GM19397 (cell line): ENCODE data around the gene SSBP3.
"Not testable (repeated sequence)": the region's sequence is repeated elsewhere in the genome, so short reads cannot be mapped to it uniquely, and the experiment has no call there.

Source experiments
- ATAC-seq: cut with Tn5 transposase; IDR thresholded peaks from one replicate; pipeline ENCODE4 v1.9.1; 2021; ENCODE audit warnings: mild to moderate bottlenecking, moderate library complexity; ENCODE audit not compliant: unreplicated experiment

The SSBP3 gene

GRCh38 chr1:54353959-54354358 lies 52.2 kb downstream of the SSBP3 start:
- no peak for ATAC-seq

DNA sequence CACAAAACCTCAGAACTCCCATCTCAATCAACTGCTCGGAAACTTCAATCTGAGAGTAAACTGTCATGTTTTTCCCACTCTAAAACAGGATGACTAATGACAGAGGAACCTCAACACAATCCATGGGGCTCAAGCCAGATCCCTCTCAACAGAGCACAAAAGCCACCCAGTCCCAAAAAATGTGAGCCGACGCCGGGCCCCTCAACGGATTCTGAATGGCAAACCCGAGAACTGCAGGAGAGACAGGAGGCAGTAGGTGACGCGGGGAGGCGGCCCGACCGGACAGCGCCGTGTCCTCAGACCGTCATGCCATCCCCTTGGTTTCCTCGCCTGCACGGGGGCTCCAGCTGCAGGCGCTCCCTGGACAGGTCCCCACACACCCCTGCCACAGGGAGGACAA lies 53.4 kb downstream of the SSBP3 start:
- ATAC-seq: no peak

GRCh38 chr1:54350360-54350759 lies 55.8 kb downstream of the SSBP3 start:
- ATAC-seq: no peak

DNA sequence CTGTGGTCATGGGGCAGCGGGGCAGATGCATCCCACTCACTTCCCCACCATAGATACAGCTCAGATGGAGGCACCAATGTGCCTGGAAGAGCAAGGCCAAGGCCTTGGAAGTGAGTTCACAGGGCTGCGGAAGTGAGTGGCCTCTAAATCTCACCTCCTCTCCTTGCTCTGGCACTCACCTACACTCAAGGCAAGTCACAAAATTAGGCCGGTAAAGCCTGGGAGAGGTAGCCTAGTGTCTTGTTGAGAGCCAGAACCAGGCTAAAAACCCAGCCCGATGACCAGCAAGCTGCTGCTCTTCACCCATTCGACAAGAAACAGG lies 57.5 kb downstream of the SSBP3 start:
- no peak for ATAC-seq

DNA sequence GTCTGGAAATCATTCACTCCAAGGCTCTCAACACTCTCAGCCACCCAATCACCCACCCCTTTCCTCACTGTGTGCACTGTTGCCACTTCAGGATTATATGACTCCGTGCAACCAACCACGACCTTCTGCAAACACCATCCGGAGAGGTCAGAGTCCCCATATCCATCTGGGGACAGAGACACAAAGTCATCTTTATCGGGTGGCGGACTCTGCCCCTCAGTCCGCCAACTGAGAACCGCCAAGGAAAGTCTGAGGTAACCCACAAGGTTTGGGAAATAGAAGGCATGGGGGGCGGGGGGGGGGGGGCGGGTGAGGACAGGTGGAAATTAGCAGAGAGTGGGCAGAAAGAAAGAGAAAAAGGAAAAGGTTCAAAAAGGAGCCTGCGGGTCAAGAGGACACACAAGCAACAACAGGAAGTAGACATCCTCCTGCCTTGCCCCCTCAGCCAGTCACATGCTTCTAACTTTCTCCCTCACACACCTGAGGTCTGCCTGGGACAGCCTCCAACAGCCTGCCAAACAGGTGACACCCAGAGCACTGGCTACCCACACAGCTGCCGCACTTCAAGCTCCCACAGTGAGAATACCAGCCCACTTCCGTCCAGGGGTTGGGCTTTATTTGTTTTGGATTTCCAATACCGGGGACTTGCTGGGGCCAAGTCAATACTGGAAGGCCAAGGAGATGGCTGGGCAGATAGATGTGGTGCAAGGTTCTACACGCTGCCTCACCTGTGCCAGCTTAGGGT lies 58.1 kb downstream of the SSBP3 start:
- ATAC-seq: no peak

- no peak for ATAC-seq
Observed at GRCh38 chr1:54347261-54347954, 58.8 kb downstream of the SSBP3 start.

DNA sequence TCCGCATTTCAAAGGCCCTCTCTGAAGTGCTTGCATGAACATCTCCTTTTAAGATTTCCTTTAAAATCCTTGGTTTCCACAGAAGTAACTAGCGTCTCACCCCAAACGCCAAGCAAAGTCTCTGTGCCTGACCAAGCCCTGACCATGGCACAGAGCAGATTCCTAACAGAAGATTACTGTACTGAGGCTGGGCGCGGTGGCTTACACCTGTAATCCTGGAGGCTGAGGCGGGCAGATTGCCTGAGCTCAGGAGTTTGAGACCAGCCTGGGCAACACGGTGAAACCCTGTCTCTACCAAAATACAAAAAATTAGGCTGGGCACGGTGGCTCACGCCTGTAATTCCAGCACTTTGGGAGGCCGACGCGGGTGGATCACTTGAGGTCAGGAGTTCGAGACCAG lies 60.6 kb downstream of the SSBP3 start:
- ATAC-seq: not testable (repeated sequence)

DNA sequence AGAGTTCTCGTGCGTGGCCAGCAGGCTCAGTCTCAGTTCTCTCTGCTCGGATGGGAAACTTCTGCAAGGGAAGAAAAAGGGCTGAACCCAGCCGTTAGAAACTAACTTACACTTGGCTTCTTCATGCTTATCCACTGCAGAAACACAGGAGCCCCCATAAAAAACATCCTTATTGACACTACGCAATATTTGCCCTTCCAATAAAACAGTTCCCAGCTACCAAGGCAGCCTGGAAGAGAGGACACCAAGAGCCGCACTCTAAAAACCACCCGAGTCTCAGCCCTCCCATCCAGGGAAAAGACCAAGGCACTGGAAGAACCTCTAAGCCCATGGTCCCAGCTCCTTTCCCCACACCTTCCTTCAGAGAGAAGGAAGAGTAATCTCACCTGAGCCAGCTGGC lies 61.1 kb downstream of the SSBP3 start:
- no peak for ATAC-seq

- ATAC-seq: no peak
Observed at GRCh38 chr1:54342742-54343687, 63.2 kb downstream of the SSBP3 start.

DNA sequence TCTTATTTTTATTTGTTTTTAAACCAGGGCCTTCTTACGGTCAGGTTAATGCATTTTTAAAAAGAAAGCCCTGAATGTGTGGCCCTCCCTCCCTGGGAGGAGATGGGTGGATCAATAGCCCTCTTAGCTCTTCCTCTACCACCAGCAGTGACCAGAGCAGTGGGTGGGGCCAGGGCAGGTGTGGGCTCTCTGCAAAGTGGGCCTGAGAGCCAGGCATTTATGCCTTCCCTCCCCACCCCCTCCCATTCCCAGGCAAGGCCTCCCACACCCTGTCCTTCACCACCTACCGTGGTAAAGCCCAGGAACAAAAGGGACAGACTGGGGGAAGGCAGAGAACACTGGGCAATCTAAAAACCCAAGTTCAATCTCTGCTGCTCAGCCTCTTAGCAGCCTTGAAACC lies 63.9 kb downstream of the SSBP3 start:
- ATAC-seq: no peak

GRCh38 chr1:54341763-54342162 lies 64.4 kb downstream of the SSBP3 start:
- ATAC-seq: no peak

DNA sequence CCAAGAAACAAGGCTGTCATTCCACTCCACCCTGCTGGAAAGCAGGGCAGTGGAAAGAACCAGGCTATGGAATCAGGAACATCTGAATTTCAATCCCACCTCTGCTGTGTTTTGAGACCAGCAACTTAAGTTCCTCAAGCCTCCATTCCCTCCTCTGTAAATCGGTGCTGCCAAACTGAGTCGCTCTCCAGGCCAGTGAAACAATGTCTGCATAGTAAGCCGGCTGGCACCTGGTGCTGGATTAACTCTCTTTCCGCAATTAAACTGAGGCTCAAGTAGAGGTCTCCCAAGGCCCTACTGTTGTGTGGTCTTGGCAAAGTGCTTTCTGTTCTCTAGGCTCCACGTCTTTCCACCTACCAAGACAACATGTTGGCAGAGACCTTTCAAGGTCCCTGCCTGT lies 65.3 kb downstream of the SSBP3 start:
- no peak for ATAC-seq

DNA sequence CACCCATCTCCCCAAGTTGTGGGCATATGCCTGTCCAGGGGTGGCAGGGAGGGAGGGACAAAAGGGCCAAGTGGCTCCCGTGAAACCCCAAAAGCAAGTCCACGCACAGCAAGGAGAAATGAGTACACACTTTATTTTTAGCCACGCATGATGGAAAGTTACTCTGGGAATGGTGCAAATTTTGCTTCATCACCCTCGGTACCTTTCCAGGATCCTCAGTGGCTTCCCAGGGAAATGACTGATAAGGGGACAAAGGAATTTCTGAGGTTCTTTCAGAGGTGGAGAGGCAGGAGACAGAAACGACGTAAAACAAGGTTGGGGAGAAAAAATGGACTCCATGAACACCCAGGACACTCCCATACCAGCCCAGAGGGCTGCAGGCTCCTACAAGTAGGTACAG lies 65.8 kb downstream of the SSBP3 start:
- ATAC-seq: no peak

DNA sequence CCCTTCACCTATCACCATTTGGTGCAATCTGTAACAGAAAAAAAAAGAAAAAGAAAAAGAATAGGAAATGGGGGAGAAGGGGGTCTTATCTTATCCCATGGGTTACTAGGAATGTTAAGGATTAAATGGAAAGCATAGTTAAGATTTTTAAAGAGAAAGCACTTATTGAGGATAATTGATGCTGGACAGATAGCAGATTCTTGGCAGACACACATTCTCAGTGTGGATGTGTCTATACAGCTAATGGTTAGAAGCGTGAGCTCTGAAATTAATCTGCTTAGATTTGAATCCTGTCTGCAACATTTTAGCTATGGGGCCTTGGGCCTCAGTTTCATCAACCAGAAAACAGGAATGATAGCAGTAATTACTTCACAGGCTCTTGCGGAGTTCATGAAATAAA lies 67.1 kb downstream of the SSBP3 start:
- ATAC-seq: no peak

DNA sequence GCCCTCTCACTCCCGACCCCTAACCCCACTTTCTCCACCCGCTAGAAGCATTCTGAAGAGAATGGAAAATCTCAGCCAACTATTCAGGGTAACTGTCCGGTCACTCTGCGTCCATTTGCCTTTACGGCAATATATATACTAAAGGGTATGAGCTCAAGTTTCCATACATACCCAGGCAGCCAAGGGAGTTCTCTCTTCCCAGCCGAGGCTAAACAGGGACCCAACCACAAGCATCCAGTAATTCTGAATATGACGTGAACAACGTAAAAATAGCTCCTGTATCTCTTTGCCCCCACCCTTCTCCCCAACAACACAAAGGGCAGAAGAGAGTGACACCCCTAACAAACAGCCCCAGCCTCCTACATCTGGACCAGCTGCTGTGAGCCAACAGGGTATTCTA lies 67.7 kb downstream of the SSBP3 start:
- ATAC-seq: no peak

GRCh38 chr1:54337928-54338327 lies 68.3 kb downstream of the SSBP3 start:
- ATAC-seq: no peak

DNA sequence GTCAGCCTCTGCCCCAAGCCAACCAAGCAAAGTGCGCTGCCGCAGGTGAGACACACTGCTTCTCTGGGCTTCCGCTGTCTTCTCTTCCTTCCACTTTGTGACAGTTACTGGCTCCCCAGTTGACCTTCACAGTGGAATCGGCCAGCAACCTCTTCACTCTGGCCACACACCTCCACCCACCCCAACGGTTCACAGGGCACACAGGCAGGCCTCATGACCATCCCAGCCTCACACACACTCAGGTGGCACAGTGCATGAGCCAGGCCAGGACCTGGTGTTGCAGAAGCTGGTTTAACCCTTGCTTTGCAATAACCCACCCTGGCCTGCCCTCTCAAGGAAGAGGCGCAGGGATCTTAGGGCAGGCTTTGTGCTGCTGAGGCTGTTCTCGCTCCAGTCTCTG lies 69.2 kb downstream of the SSBP3 start:
- ATAC-seq: no peak

GRCh38 chr1:54336116-54336515 lies 70.1 kb downstream of the SSBP3 start:
- no peak for ATAC-seq

- ATAC-seq: no peak
Observed at GRCh38 chr1:54335755-54336108, 70.5 kb downstream of the SSBP3 start.

DNA sequence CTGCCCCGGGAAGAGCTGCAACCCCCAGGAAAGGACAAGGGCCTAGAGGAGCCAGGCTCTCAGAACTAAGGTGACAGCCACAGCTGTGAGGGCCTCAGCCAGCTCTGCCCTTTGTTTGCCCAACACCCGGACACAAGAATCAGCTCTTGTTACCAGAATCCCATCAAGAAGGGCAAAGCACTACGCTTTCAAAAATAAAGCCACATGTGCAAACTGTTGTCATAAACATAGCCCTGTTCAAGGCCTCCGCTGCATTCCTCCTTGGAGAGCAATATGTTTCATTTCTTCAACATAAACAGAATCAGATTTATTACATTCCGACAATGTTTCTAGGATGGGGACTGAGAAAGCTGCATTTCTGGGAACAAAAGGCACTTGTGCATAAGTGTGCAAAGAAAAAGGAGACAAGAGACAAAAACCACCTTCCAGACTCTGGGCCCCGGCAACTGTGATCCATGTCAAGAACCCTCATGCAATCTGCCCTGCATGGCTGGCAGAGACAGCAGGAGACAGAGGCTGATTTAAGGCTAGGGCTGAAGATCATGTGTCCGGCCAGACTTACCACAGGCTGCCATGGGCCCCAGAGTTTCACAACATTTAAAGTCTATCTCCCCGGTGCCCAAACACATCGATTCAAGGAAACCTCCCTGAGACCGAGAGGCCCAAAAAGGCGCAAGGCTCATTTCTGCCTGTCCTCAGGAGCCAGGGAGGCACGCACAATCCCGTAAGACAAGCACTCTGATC lies 71.0 kb downstream of the SSBP3 start:
- no peak for ATAC-seq
